Left ventricle myocardium inferior (tissue), 1 donor: ENCODE data around the gene LBX2. TPM values are rescaled to one million over a fixed set of nuclear protein-coding genes. Genes with fewer than 3 reads are reported as not detected.
A peak's percentile ranks its signal among the peaks of the same experiment; 100 is the strongest.
"Not testable (repeated sequence)": the region's sequence is repeated elsewhere in the genome, so short reads cannot be mapped to it uniquely, and the experiment has no call there.

Experiments used
- DNase-seq: peaks from one replicate; pipeline ENCODE4 v3.0.0-alpha.2; 2020
- H3K27ac ChIP-seq: fragments of 200-600 bp; replicated peaks from 2 replicates; pipeline ENCODE4 v1.8.0; 2021
- H3K27me3 ChIP-seq: fragments of 200-600 bp; 2 replicates; pipeline ENCODE4 v1.8.0; 2021; ENCODE audit warnings: low read depth
- H3K36me3 ChIP-seq: fragments of 200-600 bp; 2 replicates; pipeline ENCODE4 v1.8.0; 2021
- H3K4me1 ChIP-seq: fragments of 200-600 bp; 2 replicates; pipeline ENCODE4 v1.8.0; 2021
- H3K4me3 ChIP-seq: fragments of 200-600 bp; 2 replicates; pipeline ENCODE4 v1.8.0; 2021; ENCODE audit warnings: mild to moderate bottlenecking, moderate library complexity
- H3K9me3 ChIP-seq: fragments of 200-600 bp; replicated peaks from 2 replicates; pipeline ENCODE4 v1.8.0; 2021
- intact Hi-C: fragments of 100-400 bp; cut with micrococcal nuclease; formaldehyde crosslinking; loops from one replicate; pipeline ENCODE4 v1.11.0; 2022
- total RNA-seq: library from RNA; stranded (reverse); fragmentation: NEBNext Ultra II Directional; extraction: Animal tissue kit (Norgen Biotek cat#: 25700); gene quantifications from one replicate; pipeline ENCODE4 v1.2.1, GENCODE V29; 2021
- TF ChIP-seq, protein P1 (sequence below): fragments of 200-600 bp; IDR thresholded peaks from 2 replicates; pipeline ENCODE4 v1.8.0; 2021; ENCODE audit warnings: antibody characterized with exemption, mild to moderate bottlenecking, borderline replicate concordance
- donor health status: DM: no; HTN: yes; CAD: no; lungs with severe emphysema.

Gene LBX2
- total RNA-seq, 1 donor from 2014 or later = 0.25 TPM

DNA sequence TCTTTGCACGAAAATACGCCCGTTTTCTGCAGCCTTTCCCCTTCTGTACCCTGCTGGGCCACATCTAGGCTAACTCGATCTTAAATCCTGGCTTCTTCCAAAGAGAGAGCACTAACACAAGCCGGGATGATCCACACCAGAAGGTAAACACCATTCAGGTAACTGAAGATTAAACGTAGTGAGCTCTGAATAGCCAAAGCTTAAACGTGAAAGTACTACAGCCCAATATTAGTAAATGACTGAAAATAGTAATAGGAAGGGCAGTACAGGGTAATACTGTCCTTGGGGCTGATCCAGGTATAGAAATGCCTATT lies 26.5 kb downstream of the LBX2 start:
- Histone ChIP-seq H3K4me3 (peak overlapping the region; percentile 88), H3K4me1 (peaks cover 34% of the 10 kb centered on the region), H3K27ac (peak overlapping the region; percentile 95), H3K36me3 (peaks cover 35% of the 10 kb centered on the region), H3K27me3 (no peaks in the 10 kb centered on the region), H3K9me3 (no peaks in the 10 kb centered on the region)
- DNase-seq = no peak
- intact Hi-C loops = no loop called here
- TF ChIP-seq, protein P1, sequence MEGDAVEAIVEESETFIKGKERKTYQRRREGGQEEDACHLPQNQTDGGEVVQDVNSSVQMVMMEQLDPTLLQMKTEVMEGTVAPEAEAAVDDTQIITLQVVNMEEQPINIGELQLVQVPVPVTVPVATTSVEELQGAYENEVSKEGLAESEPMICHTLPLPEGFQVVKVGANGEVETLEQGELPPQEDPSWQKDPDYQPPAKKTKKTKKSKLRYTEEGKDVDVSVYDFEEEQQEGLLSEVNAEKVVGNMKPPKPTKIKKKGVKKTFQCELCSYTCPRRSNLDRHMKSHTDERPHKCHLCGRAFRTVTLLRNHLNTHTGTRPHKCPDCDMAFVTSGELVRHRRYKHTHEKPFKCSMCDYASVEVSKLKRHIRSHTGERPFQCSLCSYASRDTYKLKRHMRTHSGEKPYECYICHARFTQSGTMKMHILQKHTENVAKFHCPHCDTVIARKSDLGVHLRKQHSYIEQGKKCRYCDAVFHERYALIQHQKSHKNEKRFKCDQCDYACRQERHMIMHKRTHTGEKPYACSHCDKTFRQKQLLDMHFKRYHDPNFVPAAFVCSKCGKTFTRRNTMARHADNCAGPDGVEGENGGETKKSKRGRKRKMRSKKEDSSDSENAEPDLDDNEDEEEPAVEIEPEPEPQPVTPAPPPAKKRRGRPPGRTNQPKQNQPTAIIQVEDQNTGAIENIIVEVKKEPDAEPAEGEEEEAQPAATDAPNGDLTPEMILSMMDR = no peak

DNA sequence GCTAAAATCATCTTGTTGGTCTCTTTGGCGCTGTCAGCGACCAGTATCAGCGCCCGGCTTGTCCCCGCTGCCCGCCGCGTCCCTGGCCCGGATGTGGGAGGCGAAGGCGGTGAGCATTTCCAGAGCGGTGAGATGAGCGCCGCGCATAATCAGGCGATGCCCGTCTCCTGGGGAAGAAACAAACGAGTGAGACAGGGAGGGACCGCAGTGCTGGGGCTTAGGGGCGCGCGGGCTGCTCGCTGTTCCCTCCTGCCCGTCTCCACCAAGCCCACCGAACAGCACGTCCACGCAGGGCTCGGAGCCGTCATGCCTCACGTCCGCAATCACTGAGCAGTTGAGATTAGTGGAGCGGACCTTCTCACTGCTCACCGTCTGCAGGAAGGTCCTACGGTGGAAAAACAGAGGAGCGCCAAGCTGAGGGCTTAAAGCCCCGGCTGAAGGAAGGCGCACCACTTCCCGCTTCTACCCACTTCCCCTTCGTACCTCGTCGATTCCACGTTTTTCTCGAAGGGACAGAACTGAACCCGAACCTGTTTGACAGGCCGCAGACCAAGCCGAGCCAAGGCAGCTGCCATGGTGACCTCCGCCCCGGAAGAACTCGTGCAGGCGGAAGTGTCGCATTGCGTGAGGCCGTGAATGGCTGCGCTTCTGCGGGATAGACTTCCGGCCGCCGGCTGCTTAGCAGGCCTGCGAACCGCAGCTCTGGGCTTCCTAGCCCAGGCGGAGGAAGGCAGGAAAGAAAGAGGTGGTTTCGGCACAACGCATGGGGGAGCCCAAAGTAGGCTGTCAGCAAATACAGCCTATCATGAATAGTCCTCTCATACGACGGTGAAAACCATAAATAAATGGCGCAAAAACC lies 27.1 kb downstream of the LBX2 start, which contains the start of gene MRPL53:
Gene MRPL53, minus strand, starts transcription at position 595 of the 859 bp plus-strand sequence. Its CDS starts 20 bp downstream, at position 575.
- H3K4me3 ChIP-seq = peak within 1 kb of the TSS; percentile 88
- no peaks in the 10 kb centered on the region for H3K9me3 ChIP-seq
- intact Hi-C loops = no loop called here
- no peaks in the 10 kb centered on the region for H3K27me3 ChIP-seq
- TF ChIP-seq, protein P1 = no peak
- H3K4me1 ChIP-seq = peaks cover 34% of the 10 kb centered on the region
- H3K27ac ChIP-seq = peak within 1 kb of the TSS; percentile 95
- peak; percentile 94 for DNase-seq
- peaks cover 29% of the 10 kb centered on the region for H3K36me3 ChIP-seq

DNA sequence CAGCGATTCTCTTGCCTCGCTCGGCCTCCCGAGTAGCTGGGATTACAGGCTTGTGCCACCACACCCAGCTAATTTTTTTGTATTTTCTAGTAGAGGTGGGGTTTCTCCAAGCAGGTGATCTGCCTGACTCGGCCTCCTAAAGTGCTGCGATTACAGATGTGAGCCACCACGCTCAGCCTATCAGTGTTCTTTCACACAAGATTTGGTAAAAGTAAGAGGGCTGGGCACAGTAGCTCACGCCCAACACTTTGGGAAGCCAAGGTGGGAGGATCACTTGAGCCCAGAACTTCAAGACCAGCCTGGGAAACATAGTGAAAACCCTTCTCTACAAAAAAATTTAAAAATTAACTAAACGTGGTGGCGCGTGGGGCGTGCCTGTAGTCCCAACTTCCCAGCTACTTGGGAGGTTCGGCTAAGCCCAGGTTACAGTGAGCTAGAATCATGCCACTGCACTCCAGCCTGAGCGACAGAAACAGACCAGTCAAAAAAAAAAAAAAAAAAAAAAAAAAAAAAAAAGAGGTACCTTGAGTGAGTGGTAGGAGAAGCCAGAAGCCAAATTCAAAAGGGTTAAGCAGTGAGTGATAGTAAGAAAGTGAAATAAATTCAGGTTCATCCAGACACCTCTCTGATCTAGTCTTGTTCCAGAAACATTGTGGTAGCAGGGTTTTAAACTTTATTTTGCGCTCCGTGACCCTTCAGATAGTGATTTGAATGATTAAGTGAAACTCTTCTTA lies 27.9 kb downstream of the LBX2 start:
- intact Hi-C loops = no loop called here

DNA sequence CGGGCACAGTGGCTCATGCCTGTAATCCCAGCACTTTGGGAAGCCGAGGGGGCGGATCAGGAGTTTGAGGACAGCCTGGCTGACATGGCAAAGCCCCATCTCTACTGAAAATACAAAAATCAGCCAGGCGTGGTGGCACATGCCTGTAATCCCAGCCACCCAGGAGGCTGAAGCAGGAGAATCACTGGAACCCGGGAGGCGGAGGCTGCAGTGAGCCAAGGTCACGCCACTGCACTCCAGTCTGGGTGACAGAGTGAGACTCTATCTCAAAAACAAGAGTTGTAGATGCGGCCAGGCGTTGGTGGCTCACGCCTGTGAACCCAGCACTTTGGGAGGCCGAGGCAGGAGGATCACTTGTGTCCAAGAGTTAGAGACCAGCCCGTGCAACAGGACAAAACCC lies 28.7 kb downstream of the LBX2 start:
- peaks cover 18% of the 10 kb centered on the region for H3K36me3 ChIP-seq
- H3K4me3 ChIP-seq = peak overlapping the region; percentile 88
- H3K27me3 ChIP-seq, H3K9me3 ChIP-seq, DNase-seq, intact Hi-C loops: not testable (repeated sequence)
- peak overlapping the region; percentile 2 for H3K27ac ChIP-seq
- H3K4me1 ChIP-seq = peaks cover 40% of the 10 kb centered on the region

More for the DNA sequence above, 27.9 kb downstream of the LBX2 start:
- Histone ChIP-seq H3K27ac (peak overlapping the region; percentile 95), H3K36me3 (peaks cover 23% of the 10 kb centered on the region), H3K4me3 (peak overlapping the region; percentile 88), H3K4me1 (peaks cover 34% of the 10 kb centered on the region), H3K27me3 (no peaks in the 10 kb centered on the region), H3K9me3 (no peaks in the 10 kb centered on the region)
- DNase-seq = no peak
- TF ChIP-seq, protein P1 = no peak

DNA sequence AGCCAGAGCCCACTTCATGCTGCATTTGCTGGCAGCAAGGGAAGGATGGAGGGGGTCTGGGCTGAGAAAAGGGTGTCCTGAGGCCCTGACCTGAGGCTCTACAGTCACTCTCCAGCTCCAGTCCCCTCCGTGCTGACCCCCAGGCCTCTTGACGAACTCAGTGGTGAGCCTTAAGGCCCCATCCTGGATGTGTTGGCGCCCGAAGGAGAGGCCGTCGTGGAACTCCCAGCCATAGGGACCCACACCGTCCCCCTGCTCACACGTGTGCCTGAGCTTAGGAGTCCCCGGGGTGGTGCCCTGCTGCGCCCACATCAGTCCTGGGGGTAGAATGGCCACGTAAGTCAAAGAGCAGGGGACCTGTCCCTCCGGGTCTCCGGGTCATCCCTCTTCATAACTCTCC lies 35.0 kb downstream of the LBX2 start:
- H3K27me3 ChIP-seq = no peaks in the 10 kb centered on the region
- intact Hi-C loops = no loop called here
- H3K9me3 ChIP-seq = no peaks in the 10 kb centered on the region
- TF ChIP-seq, protein P1 = no peak
- H3K27ac ChIP-seq = peak overlapping the region; percentile 93
- H3K4me3 ChIP-seq = peak overlapping the region; percentile 99
- peaks cover 21% of the 10 kb centered on the region for H3K36me3 ChIP-seq
- H3K4me1 ChIP-seq = peaks cover 30% of the 10 kb centered on the region
- DNase-seq = no peak

DNA sequence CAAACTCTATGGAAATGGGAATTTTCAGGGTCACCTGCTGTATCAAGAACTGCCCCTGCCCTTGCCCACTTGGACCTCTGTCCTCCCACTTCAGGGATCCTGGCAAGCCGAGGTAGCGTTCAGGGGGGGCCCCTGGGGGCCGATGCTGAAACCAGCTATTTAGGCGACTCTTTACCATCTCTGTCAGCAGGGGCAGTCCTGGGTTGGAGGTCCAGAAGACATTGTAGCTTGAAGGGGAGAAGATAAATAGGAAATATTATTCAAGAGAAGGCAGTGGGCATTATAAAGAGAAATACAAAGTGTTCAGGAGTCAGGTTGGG lies 36.7 kb downstream of the LBX2 start:
- Histone ChIP-seq H3K27ac (no peak overlapping the region), H3K9me3 (no peaks in the 10 kb centered on the region), H3K4me3 (no peak overlapping the region), H3K36me3 (peaks cover 21% of the 10 kb centered on the region), H3K27me3 (no peaks in the 10 kb centered on the region), H3K4me1 (peaks cover 41% of the 10 kb centered on the region)
- intact Hi-C loops = no loop called here
- DNase-seq = no peak
- TF ChIP-seq, protein P1 = no peak
